K562 (cell line): ENCODE results near the gene COL5A1. TPM values are rescaled to one million over a fixed set of nuclear protein-coding genes. Genes with fewer than 3 reads are reported as not detected.

Experiments used
- ATAC-seq: fragments of 200-7000 bp; cut with Tn5 transposase; 3 replicates; pipeline ENCODE4 v1.9.1; 2020; ENCODE audit warnings: moderate library complexity
- BruUV-seq: library from RNA; stranded (reverse); fragments of 400-500 nt; replicated peaks from 2 replicates; lab custom pipeline; 2021; lab: Mats Ljungman, UMichigan
- CTCF ChIA-PET: fragments of 300-600 bp; formaldehyde crosslinking; extraction: SDS; loops from one replicate; lab custom pipeline; 2021; ENCODE audit warnings: low intra/inter-chr PET ratio; lab: Yijun Ruan, JAX
- POLR2A ChIA-PET: fragments of 300-600, 350-650 bp; sonication (Branson Sonifier 250); formaldehyde crosslinking; extraction: SDS; loops from one replicate; lab custom pipeline; 2021; ENCODE audit warnings: antibody characterized with exemption, inconsistent platforms; lab: Yijun Ruan, JAX
- DNase-seq, 4 experiments: peaks; one replicate each; pipeline versions ENCODE4 v3.0.0 to v3.0.0-alpha.2; 2011 to 2018; ENCODE audit warnings: low spot score in 3 of 4, mixed read lengths in 3 of 4; ENCODE audit errors: extremely low read depth in 1 of 4
- FAIRE-seq: peaks from 2 replicates; lab custom pipeline; 2011; peaks lifted over from hg19 to GRCh38; lab: Jason Lieb, UNC
- H2AFZ ChIP-seq: 2 replicates; pipeline ENCODE4 v1.6.0; 2011; ENCODE audit warnings: low read depth, low read length, control low read depth, inconsistent platforms
- H3K27ac ChIP-seq: fragments of 200-600 bp; 3 replicates; pipeline ENCODE4 v1.8.0; 2011; ENCODE audit warnings: low read depth, mild to moderate bottlenecking, control low read depth, inconsistent platforms, low read length, moderate library complexity, mixed read lengths; ENCODE audit errors: extremely low read depth
- H3K27me3 ChIP-seq, 2 experiments: fragments of 300-600 bp in 1 of 2; 2 replicates in 1 of 2; 3 replicates in 1 of 2; pipeline versions ENCODE4 v1.6.0 to v1.8.0; 2011; ENCODE audit warnings: inconsistent platforms in 2 of 2, low read length in 2 of 2, mild to moderate bottlenecking in 1 of 2, mixed read lengths in 1 of 2, moderate library complexity in 1 of 2; ENCODE audit not compliant: control insufficient read depth in 2 of 2, insufficient read depth in 2 of 2
- H3K36me3 ChIP-seq: fragments of 300-600 bp; 3 replicates; pipeline ENCODE4 v1.8.0; 2011; ENCODE audit warnings: mild to moderate bottlenecking, low read length, inconsistent platforms; ENCODE audit not compliant: control insufficient read depth, insufficient read depth
- H3K4me1 ChIP-seq, 2 experiments: fragments of 200-600 bp in 1 of 2; replicated peaks in 1 of 2; 2 replicates in 1 of 2; 3 replicates in 1 of 2; pipeline versions ENCODE4 v1.5.1 to v1.8.0; 2011; ENCODE audit warnings: inconsistent platforms in 2 of 2, low read length in 2 of 2, mild to moderate bottlenecking in 1 of 2, mixed read lengths in 1 of 2, moderate library complexity in 1 of 2; ENCODE audit not compliant: control insufficient read depth in 2 of 2, insufficient read depth in 2 of 2
- H3K4me2 ChIP-seq: 2 replicates; pipeline ENCODE4 v1.6.1; 2011; ENCODE audit warnings: low read length, control low read depth, inconsistent platforms, mixed read lengths; ENCODE audit not compliant: insufficient read depth
- H3K4me3 ChIP-seq: fragments of 200-600 bp; sonication (generic), shearing (Covaris generic); 2 replicates; pipeline ENCODE4 v1.5.1; 2016; ENCODE audit warnings: control low read depth, inconsistent platforms
- H3K79me2 ChIP-seq: fragments of 200-600 bp; 3 replicates; pipeline ENCODE4 v1.8.0; 2011; ENCODE audit warnings: low read length, inconsistent platforms; ENCODE audit not compliant: control insufficient read depth, insufficient read depth
- H3K9ac ChIP-seq, 2 experiments: 2 replicates each; pipeline versions ENCODE4 v1.6.0 to v1.6.1; 2011; ENCODE audit warnings: low read depth in 2 of 2, low read length in 2 of 2, control low read depth in 1 of 2, inconsistent platforms in 1 of 2, mild to moderate bottlenecking in 1 of 2, mixed read lengths in 1 of 2; ENCODE audit not compliant: insufficient read depth in 1 of 2
- H3K9me1 ChIP-seq: one replicate; pipeline ENCODE4 v1.6.0; 2011; ENCODE audit warnings: inconsistent platforms, mild to moderate bottlenecking, low read length, moderate library complexity; ENCODE audit not compliant: control insufficient read depth, insufficient read depth
- H3K9me3 ChIP-seq: replicated peaks from 2 replicates; pipeline ENCODE4 v1.5.1; 2011; ENCODE audit warnings: low read depth, low read length, inconsistent platforms; ENCODE audit not compliant: control insufficient read depth, insufficient read depth
- H4K20me1 ChIP-seq: replicated peaks from 2 replicates; pipeline ENCODE4 v1.6.1; 2011; ENCODE audit warnings: low read length, inconsistent platforms, mixed read lengths; ENCODE audit not compliant: control insufficient read depth, insufficient read depth
- KDM2B ChIP-seq: fragments of 250-450 bp; sonication (Bioruptor Pico); IDR thresholded peaks from 2 replicates; pipeline ENCODE4 v1.8.0; 2021; ENCODE audit warnings: mild to moderate bottlenecking, moderate library complexity
- MAFG ChIP-seq: fragments of 450-650 bp; conservative IDR thresholded peaks from 2 replicates; pipeline ENCODE4 v1.6.1; 2016; ENCODE audit warnings: missing genetic modification characterization, missing compliant biosample characterization
- OTX1 ChIP-seq: fragments of 450-650 bp; formaldehyde crosslinking; IDR thresholded peaks from 2 replicates; pipeline ENCODE4 v1.4.0; 2022; ENCODE audit warnings: mild to moderate bottlenecking
- STAG1 ChIP-seq: sonication (generic); formaldehyde crosslinking; IDR thresholded peaks from 2 replicates; pipeline ENCODE4 v1.5.0; 2020; ENCODE audit warnings: missing genetic modification reagents, borderline replicate concordance
- WHSC1 ChIP-seq: IDR thresholded peaks from one replicate; pipeline ENCODE4 v1.6.1; 2012; ENCODE audit warnings: low read length, control low read depth, inconsistent platforms
- ZNF311 ChIP-seq: fragments of 250-450 bp; sonication (Bioruptor Pico); IDR thresholded peaks from 2 replicates; pipeline ENCODE4 v1.4.0; 2020; ENCODE audit warnings: mild to moderate bottlenecking, moderate library complexity
- ZNF316 ChIP-seq: fragments of 450-650 bp; IDR thresholded peaks from 2 replicates; pipeline ENCODE4 v1.6.1; 2016
- WGBS: fragments of 100-300 bp; shearing (Covaris generic); methylation state at CpG from one replicate; pipeline ENCODE4 v1.1.6; 2016; ENCODE audit warnings: low coverage, mixed read lengths; ENCODE audit not compliant: insufficient coverage; ENCODE audit errors: missing lambda C conversion rate; 5-methylcytosine and 5-hydroxymethylcytosine counted together
- in situ Hi-C: fragments of 300-500 bp; cut with MboI; formaldehyde crosslinking; loops from 4 replicates; pipeline ENCODE4 v1.15.0; 2018; ENCODE audit warnings: inconsistent platforms, mixed read lengths
- intact Hi-C: fragments of 100-400 bp; cut with micrococcal nuclease; formaldehyde crosslinking; loops from 2 replicates; pipeline ENCODE4 v1.14.2; 2022
- polyA plus RNA-seq, 8 experiments: library from polyadenylated mRNA; depleted of rRNA in 4 of 8; stranded (reverse) in 5 of 8; unstranded in 3 of 8; fragments of >200 nt; fragmentation: Nextera tagmentation in 2 of 8; fragmentation: Illumina TruSeq in 1 of 8; extraction: Ambion mirVana in 2 of 8; extraction: Trizol in 1 of 8; gene quantifications; 2 replicates each; pipeline versions ENCODE4 v1.2.1 to v1.2.3, GENCODE V29; 2011 to 2014; ENCODE audit warnings: inconsistent platforms in 1 of 8, missing spikeins in 1 of 8
- total RNA-seq, 7 experiments: library from RNA; depleted of rRNA in 6 of 7; stranded (reverse); fragments of >200 nt in 6 of 7; fragmentation: Illumina TruSeq in 2 of 7; extraction: Trizol in 2 of 7; gene quantifications; 2 replicates each; pipeline versions ENCODE4 v1.2.1 to v1.2.3, GENCODE V29; 2011 to 2021; ENCODE audit warnings: low replicate concordance in 1 of 7
- TF ChIP-seq, protein P1 (sequence below), 2 experiments: fragments of 450-650 bp; IDR thresholded peaks; 2 replicates each; pipeline ENCODE4 v1.6.1; 2016
- TF ChIP-seq, protein P2 (sequence below), 2 experiments: fragments of 450-650 bp; formaldehyde crosslinking in 1 of 2; IDR thresholded peaks; 2 replicates each; pipeline versions ENCODE4 v1.4.0 to v1.6.1; 2014 to 2020; ENCODE audit warnings: mild to moderate bottlenecking in 2 of 2, borderline replicate concordance in 1 of 2, low read depth in 1 of 2

Gene COL5A1
- total and polyA plus RNA-seq, 9 of the 15 experiments (the other 6 are each of a cell fraction or from before 2014, with no cell fraction given) = under 0.01 to 0.13 (median 0.04) TPM; not detected in 6

DNA sequence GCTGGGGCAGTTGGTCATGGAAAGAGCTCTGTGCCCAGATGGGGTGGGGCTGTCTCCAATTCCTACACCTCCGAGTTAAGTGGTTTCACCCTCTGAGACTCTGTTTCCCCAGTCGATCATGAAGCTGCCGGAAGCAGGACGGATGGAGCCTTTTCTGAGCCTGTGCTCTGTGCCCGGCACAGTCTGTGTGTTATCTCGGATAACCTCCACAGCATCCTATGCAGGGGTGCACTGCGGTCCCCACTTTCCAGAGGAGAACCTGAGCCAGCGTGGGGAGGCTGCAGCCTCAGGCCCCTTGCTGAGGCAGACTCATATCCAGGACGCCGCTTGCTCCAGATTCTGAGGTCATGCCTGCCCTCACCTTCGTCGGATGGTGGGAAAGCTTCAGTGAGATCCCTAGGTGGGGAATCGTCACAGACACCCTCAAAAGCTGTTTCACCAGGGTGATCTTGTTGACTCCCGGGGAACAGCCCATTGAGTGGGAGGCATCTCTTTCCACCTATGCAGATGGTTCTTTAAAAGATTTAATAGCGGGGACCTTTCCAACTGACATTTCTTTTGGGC lies 6.9 kb upstream of the COL5A1 start (continued):
- TF ChIP-seq, protein P1, sequence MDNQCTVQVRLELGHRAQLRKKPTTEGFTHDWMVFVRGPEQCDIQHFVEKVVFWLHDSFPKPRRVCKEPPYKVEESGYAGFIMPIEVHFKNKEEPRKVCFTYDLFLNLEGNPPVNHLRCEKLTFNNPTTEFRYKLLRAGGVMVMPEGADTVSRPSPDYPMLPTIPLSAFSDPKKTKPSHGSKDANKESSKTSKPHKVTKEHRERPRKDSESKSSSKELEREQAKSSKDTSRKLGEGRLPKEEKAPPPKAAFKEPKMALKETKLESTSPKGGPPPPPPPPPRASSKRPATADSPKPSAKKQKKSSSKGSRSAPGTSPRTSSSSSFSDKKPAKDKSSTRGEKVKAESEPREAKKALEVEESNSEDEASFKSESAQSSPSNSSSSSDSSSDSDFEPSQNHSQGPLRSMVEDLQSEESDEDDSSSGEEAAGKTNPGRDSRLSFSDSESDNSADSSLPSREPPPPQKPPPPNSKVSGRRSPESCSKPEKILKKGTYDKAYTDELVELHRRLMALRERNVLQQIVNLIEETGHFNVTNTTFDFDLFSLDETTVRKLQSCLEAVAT (IDR thresholded peaks at IDR 0.05) = no peak

DNA sequence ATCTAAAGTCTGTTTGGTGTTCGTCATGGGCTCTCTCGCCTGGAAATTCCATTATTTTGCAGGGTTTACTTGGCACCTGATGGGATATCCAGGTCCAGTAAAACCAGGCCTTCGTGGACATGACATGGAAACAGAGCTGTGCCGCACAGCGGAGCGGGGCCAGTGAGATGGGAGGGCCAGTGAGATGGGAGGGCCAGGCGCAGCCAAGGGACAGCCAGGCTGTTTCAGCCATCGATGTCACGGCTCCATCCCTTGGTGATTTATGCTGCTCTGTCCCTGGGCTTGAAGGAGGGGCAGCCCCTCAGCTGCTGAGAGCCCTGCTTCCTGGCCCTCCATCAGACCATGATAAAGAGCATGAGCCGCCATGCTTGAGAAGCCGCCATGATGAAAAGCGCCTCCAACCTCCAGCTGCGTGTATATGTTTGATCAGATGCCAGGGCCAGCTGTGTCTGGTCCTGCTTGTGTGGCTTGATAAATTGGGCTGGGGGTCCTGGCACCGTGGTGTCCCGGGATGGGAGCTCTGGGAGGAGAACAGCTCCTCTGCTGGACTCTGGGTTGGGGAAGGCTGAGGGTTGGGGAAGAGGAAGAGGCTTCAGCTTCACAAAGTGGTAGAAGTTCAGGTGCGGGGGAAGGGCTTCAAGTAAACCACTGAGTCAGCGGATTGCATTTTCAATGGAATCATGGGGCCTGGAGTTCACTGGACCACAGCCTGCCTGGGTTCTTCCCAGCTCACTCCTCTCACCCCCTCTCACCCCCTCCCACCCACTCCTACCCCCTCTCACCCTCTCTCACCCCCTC lies 6.1 kb upstream of the COL5A1 start:
- ATAC-seq = no peak
- CTCF ChIA-PET = no interaction called here
- no peak overlapping the region for H3K4me3 ChIP-seq
- H3K36me3 ChIP-seq = no peaks in the 10 kb centered on the region
- H3K27me3 ChIP-seq = peaks cover 0 to 52% of the 10 kb centered on the region in 2 experiments; a peak in 3 of 5 replicates
- no peaks in the 10 kb centered on the region for H3K79me2 ChIP-seq
- no peaks in the 10 kb centered on the region for H3K4me1 ChIP-seq
- BruUV-seq = no TSS peak
- intact Hi-C loops (no loop called here), in situ Hi-C loops (no loop called here)
- H4K20me1 ChIP-seq = no peaks in the 10 kb centered on the region; the same call in 1 of the 2 replicates
- no peaks in the 10 kb centered on the region for H3K9me3 ChIP-seq
- no peak overlapping the region for H2AFZ ChIP-seq
- no peaks in the 10 kb centered on the region for H3K9me1 ChIP-seq
- H3K9ac ChIP-seq = no peak overlapping the region
- H3K4me2 ChIP-seq = no peak overlapping the region
- POLR2A ChIA-PET = no interaction called here
- no peak for DNase-seq
- WGBS = 3% methylated on average over 15 of the region's 17 CpGs
- FAIRE-seq = no peak
- H3K27ac ChIP-seq = no peak overlapping the region
- TF ChIP-seq ZNF316 (0 out of 2 replicates have a peak, but pooled peaks have one; percentile 35), KDM2B (CRISPR knock-in tag) (no peak), ZNF311 (no peak), MAFG (tag) (0 out of 2 replicates have a peak, but pooled peaks have one; percentile 17), OTX1 (CRISPR knock-in tag) (no peak), WHSC1 (no peak), STAG1 (no peak)
- TF ChIP-seq, protein P2, sequence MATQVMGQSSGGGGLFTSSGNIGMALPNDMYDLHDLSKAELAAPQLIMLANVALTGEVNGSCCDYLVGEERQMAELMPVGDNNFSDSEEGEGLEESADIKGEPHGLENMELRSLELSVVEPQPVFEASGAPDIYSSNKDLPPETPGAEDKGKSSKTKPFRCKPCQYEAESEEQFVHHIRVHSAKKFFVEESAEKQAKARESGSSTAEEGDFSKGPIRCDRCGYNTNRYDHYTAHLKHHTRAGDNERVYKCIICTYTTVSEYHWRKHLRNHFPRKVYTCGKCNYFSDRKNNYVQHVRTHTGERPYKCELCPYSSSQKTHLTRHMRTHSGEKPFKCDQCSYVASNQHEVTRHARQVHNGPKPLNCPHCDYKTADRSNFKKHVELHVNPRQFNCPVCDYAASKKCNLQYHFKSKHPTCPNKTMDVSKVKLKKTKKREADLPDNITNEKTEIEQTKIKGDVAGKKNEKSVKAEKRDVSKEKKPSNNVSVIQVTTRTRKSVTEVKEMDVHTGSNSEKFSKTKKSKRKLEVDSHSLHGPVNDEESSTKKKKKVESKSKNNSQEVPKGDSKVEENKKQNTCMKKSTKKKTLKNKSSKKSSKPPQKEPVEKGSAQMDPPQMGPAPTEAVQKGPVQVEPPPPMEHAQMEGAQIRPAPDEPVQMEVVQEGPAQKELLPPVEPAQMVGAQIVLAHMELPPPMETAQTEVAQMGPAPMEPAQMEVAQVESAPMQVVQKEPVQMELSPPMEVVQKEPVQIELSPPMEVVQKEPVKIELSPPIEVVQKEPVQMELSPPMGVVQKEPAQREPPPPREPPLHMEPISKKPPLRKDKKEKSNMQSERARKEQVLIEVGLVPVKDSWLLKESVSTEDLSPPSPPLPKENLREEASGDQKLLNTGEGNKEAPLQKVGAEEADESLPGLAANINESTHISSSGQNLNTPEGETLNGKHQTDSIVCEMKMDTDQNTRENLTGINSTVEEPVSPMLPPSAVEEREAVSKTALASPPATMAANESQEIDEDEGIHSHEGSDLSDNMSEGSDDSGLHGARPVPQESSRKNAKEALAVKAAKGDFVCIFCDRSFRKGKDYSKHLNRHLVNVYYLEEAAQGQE (IDR thresholded peaks at IDR 0.05; ENCODE audit: borderline replicate concordance) = no peak
- TF ChIP-seq, protein P2 (CRISPR knock-in tag; IDR thresholded peaks at IDR 0.05; ENCODE audit: low read depth) = no peak
